Lower lobe of right lung (tissue), 2 donors: ENCODE results near the gene PHLDA1. TPM values are rescaled to one million over a fixed set of nuclear protein-coding genes. Genes with fewer than 3 reads are reported as not detected.
A peak's percentile ranks its signal among the peaks of the same experiment; 100 is the strongest.

ENCODE experiments used
- ATAC-seq, 2 donors: fragments of 200-7000 bp; cut with Tn5 transposase; one replicate each; pipeline ENCODE4 v1.9.1; 2020 to 2022; ENCODE audit warnings: mild to moderate bottlenecking in 2 of 2, moderate library complexity in 2 of 2
- DNase-seq: peaks from one replicate; pipeline ENCODE4 v3.0.0-alpha.2; 2020
- H3K27ac ChIP-seq: fragments of 200-600 bp; one replicate; pipeline ENCODE4 v1.8.0; 2022
- H3K27me3 ChIP-seq: fragments of 200-600 bp; one replicate; pipeline ENCODE4 v1.8.0; 2022; ENCODE audit warnings: low read depth
- H3K36me3 ChIP-seq: fragments of 200-600 bp; one replicate; pipeline ENCODE4 v1.8.0; 2022; ENCODE audit warnings: mild to moderate bottlenecking
- H3K4me1 ChIP-seq: fragments of 200-600 bp; one replicate; pipeline ENCODE4 v1.8.0; 2022
- H3K4me3 ChIP-seq: fragments of 200-600 bp; one replicate; pipeline ENCODE4 v1.8.0; 2022; ENCODE audit warnings: mild to moderate bottlenecking
- H3K9me3 ChIP-seq: fragments of 200-600 bp; one replicate; pipeline ENCODE4 v1.8.0; 2022
- intact Hi-C: fragments of 100-400 bp; cut with DNase I; formaldehyde crosslinking; loops from one replicate; pipeline ENCODE4 v1.11.0; 2022
- total RNA-seq: library from RNA; stranded (reverse); fragmentation: NEBNext Ultra II Directional; extraction: Animal tissue kit (Norgen Biotek cat#: 25700); gene quantifications from one replicate; pipeline ENCODE4 v1.2.1, GENCODE V29; 2021
- TF ChIP-seq, protein P1 (sequence below): fragments of 200-600 bp; IDR thresholded peaks from one replicate; pipeline ENCODE4 v1.8.0; 2022; ENCODE audit warnings: antibody characterized with exemption, mild to moderate bottlenecking
- donor health status: DM: no; HTN: yes; CAD: no; lungs with severe emphysema.

Gene PHLDA1
- total RNA-seq, 1 donor from 2014 or later, result 12.2 TPM

DNA sequence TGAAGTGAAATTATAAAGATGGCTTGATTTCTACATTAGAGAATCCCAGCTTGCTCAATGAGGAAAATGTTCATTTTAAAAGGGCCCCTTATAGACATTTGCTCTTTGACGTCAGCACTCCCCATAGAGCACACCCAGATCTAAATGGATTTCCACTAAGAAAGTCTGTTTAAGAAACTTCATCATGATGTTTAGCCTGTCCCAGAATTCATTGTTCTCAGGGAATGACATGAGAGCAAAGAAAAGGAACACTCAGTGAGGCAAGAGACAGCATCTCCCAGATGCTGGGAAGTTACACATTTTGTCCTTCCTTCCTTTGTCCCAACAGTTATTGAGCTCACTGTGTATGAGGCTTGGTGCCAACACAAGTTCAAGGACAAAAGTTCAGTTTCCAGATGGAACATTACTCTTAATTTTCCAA lies 4.9 kb downstream of the PHLDA1 start:
- peak overlapping the region; percentile 27 for H3K27ac ChIP-seq
- TF ChIP-seq, protein P1, sequence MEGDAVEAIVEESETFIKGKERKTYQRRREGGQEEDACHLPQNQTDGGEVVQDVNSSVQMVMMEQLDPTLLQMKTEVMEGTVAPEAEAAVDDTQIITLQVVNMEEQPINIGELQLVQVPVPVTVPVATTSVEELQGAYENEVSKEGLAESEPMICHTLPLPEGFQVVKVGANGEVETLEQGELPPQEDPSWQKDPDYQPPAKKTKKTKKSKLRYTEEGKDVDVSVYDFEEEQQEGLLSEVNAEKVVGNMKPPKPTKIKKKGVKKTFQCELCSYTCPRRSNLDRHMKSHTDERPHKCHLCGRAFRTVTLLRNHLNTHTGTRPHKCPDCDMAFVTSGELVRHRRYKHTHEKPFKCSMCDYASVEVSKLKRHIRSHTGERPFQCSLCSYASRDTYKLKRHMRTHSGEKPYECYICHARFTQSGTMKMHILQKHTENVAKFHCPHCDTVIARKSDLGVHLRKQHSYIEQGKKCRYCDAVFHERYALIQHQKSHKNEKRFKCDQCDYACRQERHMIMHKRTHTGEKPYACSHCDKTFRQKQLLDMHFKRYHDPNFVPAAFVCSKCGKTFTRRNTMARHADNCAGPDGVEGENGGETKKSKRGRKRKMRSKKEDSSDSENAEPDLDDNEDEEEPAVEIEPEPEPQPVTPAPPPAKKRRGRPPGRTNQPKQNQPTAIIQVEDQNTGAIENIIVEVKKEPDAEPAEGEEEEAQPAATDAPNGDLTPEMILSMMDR, result no peak
- intact Hi-C loops, result no loop called here
- peaks cover 10% of the 10 kb centered on the region for H3K4me1 ChIP-seq
- ATAC-seq (no peak), DNase-seq (no peak)
- no peaks in the 10 kb centered on the region for H3K9me3 ChIP-seq
- no peaks in the 10 kb centered on the region for H3K36me3 ChIP-seq
- no peaks in the 10 kb centered on the region for H3K27me3 ChIP-seq
- H3K4me3 ChIP-seq, result no peak overlapping the region

DNA sequence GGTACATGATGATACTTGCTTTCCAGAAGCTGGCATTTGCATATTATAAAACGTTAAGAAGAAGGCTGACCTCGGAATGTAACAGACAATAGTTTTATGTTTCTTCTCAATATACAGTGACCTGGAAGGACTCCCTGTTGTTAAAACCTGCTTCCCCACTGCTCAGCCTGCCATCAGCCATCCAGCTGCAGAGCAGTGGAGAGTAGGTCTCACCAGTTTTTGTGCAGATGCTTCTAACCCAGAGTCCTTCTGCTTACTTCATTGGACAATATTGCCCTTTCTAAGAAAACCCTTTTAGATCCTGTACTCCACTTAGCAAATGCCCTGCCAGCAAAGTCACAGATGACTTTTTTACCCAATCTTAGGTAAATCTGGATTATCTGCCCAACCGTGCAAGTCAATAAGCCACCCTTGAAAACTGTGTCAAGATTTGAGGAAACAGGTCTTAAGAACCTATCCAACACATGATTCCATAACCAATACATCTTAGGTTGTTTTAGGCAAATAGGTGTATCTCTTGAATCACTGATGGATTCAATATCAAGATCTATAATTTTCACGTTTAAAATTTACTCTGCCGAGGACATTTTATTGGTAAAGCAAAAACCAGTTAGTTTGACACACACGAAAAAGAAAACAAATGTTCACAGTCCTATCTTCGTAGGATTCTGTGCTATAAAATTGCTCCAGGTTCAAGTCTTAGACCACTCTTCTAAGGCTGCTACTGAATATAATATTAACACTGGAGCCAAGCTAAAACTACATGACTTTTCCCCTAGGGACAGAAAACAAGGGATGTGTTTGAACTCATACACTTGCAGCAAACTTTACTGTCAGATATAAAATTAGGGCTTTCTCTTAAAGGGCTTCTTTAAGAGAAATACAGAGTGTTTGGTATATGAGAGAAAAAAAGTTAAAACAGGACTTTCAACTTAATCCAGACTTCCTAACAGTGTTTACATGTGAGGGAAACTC lies 5.7 kb downstream of the PHLDA1 start:
- ATAC-seq, result no peak
- no peak for DNase-seq
- H3K9me3 ChIP-seq, result no peaks in the 10 kb centered on the region
- TF ChIP-seq, protein P1, result no peak
- H3K4me3 ChIP-seq, result no peak overlapping the region
- peaks cover 17% of the 10 kb centered on the region for H3K4me1 ChIP-seq
- peak overlapping the region; percentile 27 for H3K27ac ChIP-seq
- no peaks in the 10 kb centered on the region for H3K36me3 ChIP-seq
- intact Hi-C loops, result no loop called here
- no peaks in the 10 kb centered on the region for H3K27me3 ChIP-seq

DNA sequence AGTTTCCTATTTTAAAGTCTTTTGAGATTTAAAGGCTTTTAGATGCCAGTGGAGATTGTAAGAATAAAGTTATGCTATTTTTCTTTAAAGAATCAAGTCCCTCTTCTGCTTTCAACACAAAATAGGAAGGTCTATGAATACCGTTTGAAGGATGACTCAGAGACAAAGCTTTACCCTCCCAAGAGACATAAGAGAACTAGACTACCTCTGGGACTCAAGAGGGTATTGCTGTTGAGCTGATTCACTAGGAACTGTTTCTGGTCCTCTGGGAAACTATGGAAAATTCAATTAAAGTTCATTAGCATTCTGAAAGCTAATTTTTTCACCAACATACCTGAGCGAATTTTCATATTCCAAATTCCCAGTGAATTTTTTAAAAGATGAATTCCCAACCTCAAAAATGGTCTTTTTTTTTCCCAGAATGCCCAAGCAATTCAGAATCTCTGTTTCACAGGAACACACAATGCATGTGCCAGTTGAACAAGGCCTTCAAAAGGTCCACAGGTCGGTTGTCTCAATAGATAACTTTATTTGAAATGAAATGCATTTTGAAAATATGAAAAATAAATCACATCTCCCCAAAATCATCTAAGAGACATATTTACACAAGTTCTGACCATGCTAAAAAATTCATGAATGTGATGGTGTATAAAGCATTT lies 6.5 kb downstream of the PHLDA1 start:
- ATAC-seq (no peak), DNase-seq (no peak)
- H3K27ac ChIP-seq, result no peak overlapping the region
- H3K36me3 ChIP-seq, result no peaks in the 10 kb centered on the region
- no peak overlapping the region for H3K4me3 ChIP-seq
- no peaks in the 10 kb centered on the region for H3K9me3 ChIP-seq
- no peaks in the 10 kb centered on the region for H3K27me3 ChIP-seq
- intact Hi-C loops, result no loop called here
- H3K4me1 ChIP-seq, result peaks cover 25% of the 10 kb centered on the region
- TF ChIP-seq, protein P1, result no peak

DNA sequence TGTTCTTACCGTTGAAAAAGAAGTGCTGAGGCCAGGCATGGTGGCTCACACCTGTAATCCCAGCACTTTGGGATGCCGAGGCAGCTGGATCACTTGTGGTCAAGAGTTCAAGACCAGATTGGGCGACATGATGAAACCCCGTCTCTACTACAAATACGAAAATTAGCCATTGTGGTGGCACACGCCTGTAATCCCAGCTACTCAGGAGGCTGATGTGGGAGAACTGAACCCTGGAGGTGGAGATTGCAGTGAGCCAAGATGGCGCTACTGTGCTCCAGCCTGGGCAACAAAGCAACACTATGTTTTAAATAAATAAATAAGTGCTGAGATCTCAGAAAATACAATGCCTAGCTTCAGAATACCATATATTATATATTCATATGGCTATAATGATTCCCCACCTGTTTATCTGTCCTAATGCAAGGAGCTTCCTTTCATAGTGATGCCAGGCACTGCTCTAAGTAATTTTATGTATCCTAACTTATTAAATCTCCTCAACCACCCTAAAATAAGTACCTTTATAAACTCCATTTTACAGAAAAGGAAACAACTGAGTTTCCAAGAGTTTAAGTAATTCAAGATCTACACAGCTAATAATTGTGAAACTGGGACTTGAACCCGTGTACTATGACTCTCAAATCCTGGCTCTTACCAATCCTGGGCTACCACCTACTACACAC lies 7.3 kb downstream of the PHLDA1 start:
- Histone ChIP-seq H3K9me3 (no peaks in the 10 kb centered on the region), H3K27me3 (no peaks in the 10 kb centered on the region), H3K27ac (no peak overlapping the region), H3K4me1 (peaks cover 23% of the 10 kb centered on the region), H3K36me3 (no peaks in the 10 kb centered on the region), H3K4me3 (no peak overlapping the region)
- TF ChIP-seq, protein P1, result no peak
- intact Hi-C loops, result no loop called here
- DNase-seq (no peak), ATAC-seq (no peak)

DNA sequence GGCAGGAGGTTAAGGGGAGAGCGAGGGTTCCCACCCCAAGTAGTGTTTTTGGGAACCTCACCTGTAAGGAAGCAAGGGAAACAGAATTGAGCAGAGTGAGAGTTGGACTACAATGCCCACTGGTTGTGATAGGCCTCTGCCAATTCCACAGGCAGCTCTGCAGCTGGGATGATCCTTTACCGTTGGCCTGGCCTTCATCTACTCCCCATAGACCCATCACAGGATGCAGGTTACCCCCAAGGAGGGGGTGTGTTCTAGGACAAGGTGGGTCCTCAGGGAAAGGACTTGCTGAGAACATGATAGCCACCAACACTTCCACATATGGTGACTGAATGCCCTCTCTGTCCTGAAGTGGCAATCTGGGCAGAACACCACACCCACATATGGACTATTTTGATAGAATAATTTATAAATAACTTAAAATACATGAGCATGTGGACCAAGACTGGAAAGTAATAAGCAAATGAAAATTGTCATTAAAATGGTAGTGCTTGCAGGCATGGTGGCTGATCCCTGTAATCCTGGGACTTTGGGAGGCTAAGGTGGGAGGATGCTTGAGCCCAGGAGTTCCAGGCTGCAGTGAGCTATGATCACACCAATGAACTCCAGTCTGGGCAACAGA lies 8.4 kb downstream of the PHLDA1 start:
- Histone ChIP-seq H3K36me3 (no peaks in the 10 kb centered on the region), H3K9me3 (no peaks in the 10 kb centered on the region), H3K27ac (no peak overlapping the region), H3K27me3 (no peaks in the 10 kb centered on the region), H3K4me3 (no peak overlapping the region), H3K4me1 (peaks cover 17% of the 10 kb centered on the region)
- intact Hi-C loops, result no loop called here
- DNase-seq (no peak), ATAC-seq (no peak)
- TF ChIP-seq, protein P1, result no peak
